Choroid plexus epithelial cell (primary cell): ENCODE results near the gene MANF.

Experiments used
- DNase-seq: peaks from one replicate; pipeline ENCODE4 v3.0.0-alpha.2; 2010; ENCODE audit warnings: low read depth
- H3K4me3 ChIP-seq: 2 replicates; pipeline ENCODE4 v1.5.1; 2011; ENCODE audit warnings: low read depth, mild to moderate bottlenecking, control low read depth, low read length, moderate library complexity
- TF ChIP-seq, protein P1 (sequence below): conservative IDR thresholded peaks from 2 replicates; pipeline ENCODE4 v1.5.1; 2011; ENCODE audit warnings: low read depth, mild to moderate bottlenecking, control low read depth, inconsistent platforms, low read length, moderate library complexity

The MANF gene

GRCh38 chr3:51390246-51391074 lies 5.4 kb downstream of the MANF start:
- peak overlapping the region; percentile 56 for H3K4me3 ChIP-seq
- TF ChIP-seq, protein P1, sequence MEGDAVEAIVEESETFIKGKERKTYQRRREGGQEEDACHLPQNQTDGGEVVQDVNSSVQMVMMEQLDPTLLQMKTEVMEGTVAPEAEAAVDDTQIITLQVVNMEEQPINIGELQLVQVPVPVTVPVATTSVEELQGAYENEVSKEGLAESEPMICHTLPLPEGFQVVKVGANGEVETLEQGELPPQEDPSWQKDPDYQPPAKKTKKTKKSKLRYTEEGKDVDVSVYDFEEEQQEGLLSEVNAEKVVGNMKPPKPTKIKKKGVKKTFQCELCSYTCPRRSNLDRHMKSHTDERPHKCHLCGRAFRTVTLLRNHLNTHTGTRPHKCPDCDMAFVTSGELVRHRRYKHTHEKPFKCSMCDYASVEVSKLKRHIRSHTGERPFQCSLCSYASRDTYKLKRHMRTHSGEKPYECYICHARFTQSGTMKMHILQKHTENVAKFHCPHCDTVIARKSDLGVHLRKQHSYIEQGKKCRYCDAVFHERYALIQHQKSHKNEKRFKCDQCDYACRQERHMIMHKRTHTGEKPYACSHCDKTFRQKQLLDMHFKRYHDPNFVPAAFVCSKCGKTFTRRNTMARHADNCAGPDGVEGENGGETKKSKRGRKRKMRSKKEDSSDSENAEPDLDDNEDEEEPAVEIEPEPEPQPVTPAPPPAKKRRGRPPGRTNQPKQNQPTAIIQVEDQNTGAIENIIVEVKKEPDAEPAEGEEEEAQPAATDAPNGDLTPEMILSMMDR = no peak
- no peak for DNase-seq

DNA sequence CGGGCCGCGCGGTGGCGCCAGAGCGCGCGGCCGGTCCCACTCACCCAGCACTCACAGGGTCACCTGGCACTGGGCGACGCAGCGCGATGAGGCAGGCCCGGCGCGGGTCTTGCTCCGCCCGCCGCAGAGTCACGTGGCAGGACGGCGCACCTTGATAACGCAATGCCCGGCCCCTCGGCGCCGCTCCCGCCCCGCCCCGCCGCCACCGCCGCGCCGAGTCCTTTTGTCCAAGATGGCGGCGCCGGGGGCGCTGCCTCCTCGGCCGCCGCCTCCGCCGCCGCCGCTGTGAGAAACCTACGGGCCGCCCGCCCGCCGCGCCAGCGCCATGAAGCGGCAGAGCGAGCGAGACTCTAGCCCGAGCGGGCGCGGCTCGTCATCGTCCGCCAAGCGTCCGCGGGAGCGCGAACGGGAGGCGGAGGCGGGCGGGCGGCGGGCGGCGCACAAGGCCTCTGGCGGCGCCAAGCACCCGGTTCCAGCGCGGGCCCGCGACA lies 6.0 kb downstream of the MANF start, which contains the start of gene RBM15B:
TSS of gene RBM15B (plus strand) at position 211 of the 491 bp plus-strand sequence. CDS start at position 326, 115 bp downstream.
- peak within 1 kb of the TSS; percentile 71 for H3K4me3 ChIP-seq
- TF ChIP-seq, protein P1 = peak; percentile 82
- DNase-seq = peak; percentile 98

- TF ChIP-seq, protein P1 = no peak
- peak; percentile 54 for DNase-seq
- H3K4me3 ChIP-seq = peak overlapping the region; percentile 71
These were observed 6.7 kb downstream of the MANF start for GRCh38 chr3:51391566-51392354.

DNA sequence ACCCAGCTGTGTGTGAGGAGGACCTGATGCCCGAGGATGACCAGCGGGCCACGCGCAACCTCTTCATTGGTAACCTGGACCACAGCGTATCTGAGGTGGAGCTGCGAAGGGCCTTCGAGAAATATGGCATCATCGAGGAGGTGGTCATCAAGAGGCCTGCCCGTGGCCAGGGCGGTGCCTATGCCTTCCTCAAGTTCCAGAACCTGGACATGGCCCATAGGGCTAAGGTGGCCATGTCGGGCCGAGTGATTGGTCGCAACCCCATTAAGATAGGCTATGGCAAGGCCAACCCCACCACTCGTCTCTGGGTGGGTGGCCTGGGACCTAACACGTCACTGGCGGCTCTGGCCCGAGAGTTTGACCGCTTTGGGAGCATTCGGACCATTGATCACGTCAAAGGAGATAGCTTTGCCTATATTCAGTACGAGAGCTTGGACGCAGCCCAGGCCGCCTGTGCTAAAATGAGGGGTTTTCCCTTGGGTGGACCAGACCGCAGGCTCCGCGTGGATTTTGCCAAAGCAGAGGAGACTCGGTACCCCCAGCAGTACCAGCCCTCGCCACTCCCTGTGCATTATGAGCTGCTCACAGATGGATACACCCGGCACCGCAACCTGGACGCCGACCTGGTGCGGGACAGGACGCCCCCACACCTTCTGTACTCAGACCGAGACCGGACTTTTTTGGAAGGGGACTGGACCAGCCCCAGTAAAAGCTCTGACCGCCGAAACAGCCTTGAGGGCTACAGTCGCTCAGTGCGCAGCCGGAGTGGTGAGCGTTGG lies 7.5 kb downstream of the MANF start:
- DNase-seq = no peak
- TF ChIP-seq, protein P1 = no peak
- H3K4me3 ChIP-seq = peak overlapping the region; percentile 71

- no peak for DNase-seq
- TF ChIP-seq, protein P1 = no peak
These were observed 8.0 kb downstream of the MANF start for GRCh38 chr3:51393134-51393495.

GRCh38 chr3:51393564-51393963 lies 8.5 kb downstream of the MANF start:
- TF ChIP-seq, protein P1 = no peak

More at GRCh38 chr3:51393134-51393495, 8.0 kb downstream of the MANF start:
- no peak overlapping the region for H3K4me3 ChIP-seq

More at GRCh38 chr3:51393564-51393963, 8.5 kb downstream of the MANF start:
- no peak for DNase-seq
- no peak overlapping the region for H3K4me3 ChIP-seq
